MCF 10A (cell line): Measurements from ENCODE around the gene FAM234A. TPM values are rescaled to one million over a fixed set of nuclear protein-coding genes. Genes with fewer than 3 reads are reported as not detected.

Experiments used
- BruUV-seq: library from RNA; stranded (reverse); fragments of 400-500 nt; replicated peaks from 2 replicates; lab custom pipeline; 2021; lab: Mats Ljungman, UMichigan
- CTCF ChIA-PET: fragments of 300-600 bp; sonication (Branson Sonifier 250); formaldehyde crosslinking; extraction: SDS; loops from one replicate; lab custom pipeline; 2021; ENCODE audit warnings: antibody characterized with exemption, inconsistent platforms; lab: Yijun Ruan, JAX
- POLR2A ChIA-PET: fragments of 300-600, 350-650 bp; sonication (Branson Sonifier 250); formaldehyde crosslinking; extraction: SDS; loops from one replicate; lab custom pipeline; 2020; ENCODE audit warnings: antibody characterized with exemption, inconsistent platforms; lab: Yijun Ruan, JAX
- DNase-seq: peaks from one replicate; pipeline ENCODE4 v3.0.0-alpha.2; 2018; ENCODE audit not compliant: unreplicated experiment
- H3K27ac Mint-ChIP-seq: one replicate; pipeline ENCODE4 v1.8.0; 2022; ENCODE audit warnings: mild to moderate bottlenecking, low read depth, mixed read lengths; ENCODE audit not compliant: unreplicated experiment
- H3K27me3 Mint-ChIP-seq: one replicate; pipeline ENCODE4 v1.8.0; 2022; ENCODE audit warnings: mixed read lengths; ENCODE audit not compliant: insufficient read depth, unreplicated experiment
- H3K36me3 Mint-ChIP-seq: one replicate; pipeline ENCODE4 v1.8.0; 2022; ENCODE audit warnings: mild to moderate bottlenecking, moderate library complexity, mixed read lengths; ENCODE audit not compliant: insufficient read depth, unreplicated experiment
- H3K4me1 Mint-ChIP-seq: one replicate; pipeline ENCODE4 v1.8.0; 2022; ENCODE audit warnings: mixed read lengths; ENCODE audit not compliant: insufficient read depth, unreplicated experiment
- H3K4me3 Mint-ChIP-seq: one replicate; pipeline ENCODE4 v1.8.0; 2022; ENCODE audit warnings: mild to moderate bottlenecking, moderate library complexity, mixed read lengths; ENCODE audit not compliant: unreplicated experiment
- H3K9me3 Mint-ChIP-seq: one replicate; pipeline ENCODE4 v1.8.0; 2022; ENCODE audit warnings: mixed read lengths; ENCODE audit not compliant: unreplicated experiment
- intact Hi-C: fragments of 100-400 bp; cut with micrococcal nuclease; formaldehyde crosslinking; loops from 2 replicates; pipeline ENCODE4 v1.14.1; 2022
- total RNA-seq: library from RNA; stranded (reverse); gene quantifications from 2 replicates; pipeline ENCODE4 v1.2.3, GENCODE V29; 2022
- TF ChIP-seq, protein P1 (sequence below): fragments of 200-600 bp; IDR thresholded peaks from one replicate; pipeline ENCODE4 v1.8.0; 2022; ENCODE audit warnings: antibody characterized with exemption, mild to moderate bottlenecking; ENCODE audit not compliant: unreplicated experiment

Gene FAM234A
- total RNA-seq, 1 experiment from 2014 or later, result 67.3 TPM

DNA sequence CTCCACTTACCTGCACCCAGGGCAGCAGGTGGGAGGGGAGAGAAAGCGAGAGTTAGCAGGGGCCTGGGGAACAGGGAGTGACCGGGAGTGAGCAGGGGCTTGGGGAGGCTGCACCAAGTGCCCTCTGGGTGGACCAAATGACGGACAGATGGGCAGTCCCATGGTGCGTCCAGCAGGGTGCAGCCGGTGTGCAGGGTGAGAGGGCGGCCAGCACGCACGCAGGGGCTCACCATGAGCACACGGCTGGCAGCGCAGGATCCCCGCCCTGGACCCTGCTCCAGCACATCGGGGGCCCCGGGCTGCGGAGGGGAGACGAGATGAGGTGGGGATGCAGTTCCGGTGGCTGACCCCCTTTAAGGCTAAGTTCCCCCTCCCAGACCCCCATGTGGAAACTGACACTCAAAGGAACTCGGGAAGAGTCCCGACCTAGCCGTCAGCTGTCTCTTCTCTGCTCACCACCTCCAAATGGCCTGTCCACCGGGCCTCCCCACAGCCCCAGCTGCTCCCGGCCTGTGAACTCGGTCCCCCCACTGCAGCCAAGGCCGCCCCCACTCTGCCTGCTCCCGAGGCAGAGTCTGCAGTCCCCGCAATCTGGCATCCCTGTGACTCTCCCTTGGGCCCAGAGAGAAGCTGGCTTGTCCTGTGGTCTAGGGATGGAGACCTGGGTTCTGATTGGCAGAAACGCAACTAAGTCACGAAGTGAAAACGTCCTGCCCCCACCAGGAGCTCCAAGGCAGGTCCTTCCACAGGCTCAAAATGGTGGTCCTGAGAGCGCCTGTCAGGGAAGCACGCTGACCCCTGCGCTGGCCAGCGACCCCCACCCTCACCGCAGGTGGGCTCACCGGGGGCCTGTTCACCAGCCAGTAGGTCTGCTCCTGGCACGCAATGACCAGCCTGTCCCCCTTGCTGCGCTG, 38.3 kb downstream of the FAM234A start:
- H3K36me3 Mint-ChIP-seq, result no peaks in the 10 kb centered on the region
- H3K27me3 Mint-ChIP-seq, result no peaks in the 10 kb centered on the region
- H3K27ac Mint-ChIP-seq, result no peak overlapping the region
- TF ChIP-seq, protein P1, sequence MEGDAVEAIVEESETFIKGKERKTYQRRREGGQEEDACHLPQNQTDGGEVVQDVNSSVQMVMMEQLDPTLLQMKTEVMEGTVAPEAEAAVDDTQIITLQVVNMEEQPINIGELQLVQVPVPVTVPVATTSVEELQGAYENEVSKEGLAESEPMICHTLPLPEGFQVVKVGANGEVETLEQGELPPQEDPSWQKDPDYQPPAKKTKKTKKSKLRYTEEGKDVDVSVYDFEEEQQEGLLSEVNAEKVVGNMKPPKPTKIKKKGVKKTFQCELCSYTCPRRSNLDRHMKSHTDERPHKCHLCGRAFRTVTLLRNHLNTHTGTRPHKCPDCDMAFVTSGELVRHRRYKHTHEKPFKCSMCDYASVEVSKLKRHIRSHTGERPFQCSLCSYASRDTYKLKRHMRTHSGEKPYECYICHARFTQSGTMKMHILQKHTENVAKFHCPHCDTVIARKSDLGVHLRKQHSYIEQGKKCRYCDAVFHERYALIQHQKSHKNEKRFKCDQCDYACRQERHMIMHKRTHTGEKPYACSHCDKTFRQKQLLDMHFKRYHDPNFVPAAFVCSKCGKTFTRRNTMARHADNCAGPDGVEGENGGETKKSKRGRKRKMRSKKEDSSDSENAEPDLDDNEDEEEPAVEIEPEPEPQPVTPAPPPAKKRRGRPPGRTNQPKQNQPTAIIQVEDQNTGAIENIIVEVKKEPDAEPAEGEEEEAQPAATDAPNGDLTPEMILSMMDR, result no peak
- no peak for DNase-seq
- H3K9me3 Mint-ChIP-seq, result no peaks in the 10 kb centered on the region
- POLR2A ChIA-PET, result no interaction called here
- BruUV-seq, result no TSS peak
- intact Hi-C loops, result no loop called here
- peaks cover 6% of the 10 kb centered on the region for H3K4me1 Mint-ChIP-seq
- H3K4me3 Mint-ChIP-seq, result no peak overlapping the region
- CTCF ChIA-PET, result no interaction called here

DNA sequence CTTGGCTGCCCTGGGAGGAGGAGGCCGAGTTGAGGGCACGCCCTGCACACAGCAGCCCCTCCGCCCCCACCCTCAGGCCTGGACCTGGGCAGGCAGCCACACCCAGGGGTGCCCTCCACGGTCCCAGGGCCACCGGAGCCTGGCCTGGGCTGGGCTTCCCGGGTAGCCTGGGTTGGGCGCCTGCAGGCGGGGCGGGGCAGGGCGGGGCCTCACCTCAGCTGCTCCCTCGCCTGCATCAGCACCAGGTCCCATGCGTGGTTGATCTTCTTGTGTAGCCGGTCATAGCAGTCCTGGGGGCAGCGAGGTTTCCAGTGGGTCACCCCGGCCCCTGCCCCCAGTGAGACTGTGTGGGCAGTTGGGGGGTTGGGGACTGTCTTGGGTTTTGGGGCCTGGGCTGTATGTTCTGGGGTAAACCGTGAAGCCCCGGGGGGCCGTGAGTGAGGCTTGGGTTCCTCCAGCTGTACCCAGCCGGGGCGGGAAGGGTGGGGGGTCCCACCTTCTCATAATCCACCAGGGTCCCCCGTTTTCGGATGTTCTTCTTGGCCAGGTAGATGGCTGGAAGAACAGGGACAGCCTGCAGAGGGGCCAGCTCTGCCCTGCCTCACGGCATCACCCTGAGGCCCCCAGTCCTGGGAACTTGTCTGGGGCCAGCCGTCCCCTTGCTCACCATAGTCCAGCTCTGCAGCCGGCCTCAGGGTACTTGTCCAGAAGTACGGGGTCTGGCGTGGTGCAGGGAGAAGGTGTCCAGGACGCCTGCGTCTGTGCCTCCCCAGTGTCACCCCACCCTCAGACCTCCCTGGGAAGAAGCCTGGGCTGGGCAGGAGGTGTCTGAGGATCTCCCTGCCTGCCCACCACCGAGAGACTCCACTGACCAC, 39.2 kb downstream of the FAM234A start:
- POLR2A ChIA-PET, result no interaction called here
- no peak overlapping the region for H3K4me3 Mint-ChIP-seq
- CTCF ChIA-PET, result no interaction called here

DNA sequence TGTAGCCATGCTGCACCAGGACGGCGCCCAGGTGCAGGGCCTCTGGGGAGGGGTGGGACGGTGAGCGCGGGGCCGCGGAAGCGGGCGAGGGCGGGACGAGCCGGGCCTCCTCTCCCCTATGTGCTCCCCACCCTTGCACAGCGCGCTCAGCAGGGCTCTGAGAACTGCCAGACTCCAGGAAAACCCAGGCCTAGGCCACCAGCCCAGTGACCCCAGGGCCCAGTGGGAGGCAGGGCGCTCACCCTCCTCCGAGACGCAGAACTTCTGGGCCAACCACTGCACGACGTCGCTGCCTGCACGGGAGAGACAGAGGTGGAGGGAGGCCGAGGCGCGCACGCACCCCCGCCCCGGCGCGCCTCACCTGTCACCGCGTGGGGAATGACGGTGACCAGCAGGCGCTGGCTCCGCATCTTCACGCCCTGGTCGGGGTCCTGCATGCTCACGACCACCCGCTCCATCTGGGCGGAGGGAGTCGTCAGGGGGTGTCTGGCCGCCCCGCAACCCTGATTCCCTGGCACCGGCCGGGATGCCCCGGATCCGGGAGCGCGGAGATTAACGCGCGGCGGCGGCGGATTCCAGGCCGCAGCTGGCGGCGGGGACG, 40.5 kb downstream of the FAM234A start:
- Mint-ChIP-seq H3K27me3 (no peaks in the 10 kb centered on the region), H3K27ac (no peak overlapping the region), H3K4me1 (peaks cover 4% of the 10 kb centered on the region), H3K4me3 (no peak overlapping the region), H3K9me3 (no peaks in the 10 kb centered on the region), H3K36me3 (no peaks in the 10 kb centered on the region)
- ChIA-PET CTCF (no interaction called here), POLR2A (no interaction called here)
- BruUV-seq, result no TSS peak
- TF ChIP-seq, protein P1, result no peak
- no peak for DNase-seq
- intact Hi-C loops, result no loop called here

More for the DNA sequence above, 39.2 kb downstream of the FAM234A start:
- no TSS peak for BruUV-seq
- Mint-ChIP-seq H3K4me1 (no peaks in the 10 kb centered on the region), H3K9me3 (no peaks in the 10 kb centered on the region), H3K36me3 (no peaks in the 10 kb centered on the region), H3K27me3 (no peaks in the 10 kb centered on the region), H3K27ac (no peak overlapping the region)
- intact Hi-C loops, result no loop called here
- DNase-seq, result no peak
- TF ChIP-seq, protein P1, result no peak

GRCh38 chr16:275786-276232, 41.2 kb downstream of the FAM234A start, which contains the start of gene RGS11:
Gene RGS11, minus strand, starts transcription at chr16:275944. Its CDS starts 33 bp downstream, at chr16:275911.
- intact Hi-C loops, result no loop called here
- H3K4me1 Mint-ChIP-seq, result peaks cover 4% of the 10 kb centered on the region
- no peaks in the 10 kb centered on the region for H3K27me3 Mint-ChIP-seq
- H3K36me3 Mint-ChIP-seq, result no peaks in the 10 kb centered on the region
- DNase-seq, result no peak
- TF ChIP-seq, protein P1, result no peak
- H3K27ac Mint-ChIP-seq, result no peak within 1 kb of the TSS
- H3K4me3 Mint-ChIP-seq, result peak within 1 kb of the TSS; percentile 36
- POLR2A ChIA-PET, result no interaction called here
- CTCF ChIA-PET, result no interaction called here
- BruUV-seq, result no TSS peak
- H3K9me3 Mint-ChIP-seq, result no peaks in the 10 kb centered on the region
